Endothelial cell of umbilical vein (primary cell): ENCODE results near the gene AKR7A2. TPM values are rescaled to one million over a fixed set of nuclear protein-coding genes. Genes with fewer than 3 reads are reported as not detected.

Experiments
- BruUV-seq: library from RNA; stranded (reverse); fragments of 400-500 nt; replicated peaks from 2 replicates; lab custom pipeline; 2021; lab: Mats Ljungman, UMichigan
- CTCF ChIA-PET: fragments of 300-600, 350-600 bp; sonication (Branson Sonifier 250); formaldehyde crosslinking; loops from one replicate; lab custom pipeline; 2021; ENCODE audit warnings: antibody characterized with exemption, inconsistent platforms; lab: Charles Lee
- POLR2A ChIA-PET: fragments of 300-600, 350-600 bp; sonication (Branson Sonifier 250); formaldehyde crosslinking; loops from one replicate; lab custom pipeline; 2021; ENCODE audit warnings: antibody characterized with exemption, inconsistent platforms; lab: Charles Lee
- DNase-seq: peaks from one replicate; pipeline ENCODE4 v3.0.0-alpha.2; 2011; ENCODE audit warnings: low read depth, low spot score
- FAIRE-seq: peaks from 2 replicates; lab custom pipeline; 2011; peaks lifted over from hg19 to GRCh38; lab: Jason Lieb, UNC
- H2AFZ ChIP-seq: 2 replicates; pipeline ENCODE4 v1.6.0; 2012; ENCODE audit warnings: low read depth, low read length, control low read depth, inconsistent platforms
- H3K27ac ChIP-seq: 2 replicates; pipeline ENCODE4 v1.5.1; 2011; ENCODE audit warnings: low read depth, mild to moderate bottlenecking, control low read depth, low read length, moderate library complexity; ENCODE audit not compliant: insufficient read depth
- H3K27me3 ChIP-seq, 2 experiments: 2 replicates each; pipeline versions ENCODE4 v1.6.0 to v1.6.1; 2011; ENCODE audit warnings: low read length in 2 of 2, mixed read lengths in 1 of 2; ENCODE audit not compliant: control insufficient read depth in 2 of 2, insufficient read depth in 2 of 2
- H3K36me3 ChIP-seq, 2 experiments: 2 replicates in 1 of 2; 3 replicates in 1 of 2; pipeline ENCODE4 v1.5.1; 2011; ENCODE audit warnings: low read length in 2 of 2, mild to moderate bottlenecking in 1 of 2, moderate library complexity in 1 of 2; ENCODE audit not compliant: control insufficient read depth in 2 of 2, insufficient read depth in 2 of 2; ENCODE audit errors: extremely low read depth in 1 of 2
- H3K4me1 ChIP-seq: 3 replicates; pipeline ENCODE4 v1.5.1; 2011; ENCODE audit warnings: mild to moderate bottlenecking, low read length; ENCODE audit not compliant: control insufficient read depth, insufficient read depth; ENCODE audit errors: extremely low read depth
- H3K4me2 ChIP-seq: 2 replicates; pipeline ENCODE4 v1.6.1; 2011; ENCODE audit warnings: low read length, control low read depth, mixed read lengths; ENCODE audit not compliant: insufficient read depth
- H3K4me3 ChIP-seq, 3 experiments: fragments of 200-600 bp in 1 of 3; sonication (generic), shearing (Covaris generic) in 1 of 3; replicated peaks in 1 of 3; 2 replicates each; pipeline ENCODE4 v1.5.1; 2011 to 2016; ENCODE audit warnings: control low read depth in 3 of 3, low read length in 3 of 3, mild to moderate bottlenecking in 2 of 3, inconsistent platforms in 1 of 3, low read depth in 1 of 3, moderate library complexity in 1 of 3; ENCODE audit not compliant: insufficient read depth in 1 of 3
- H3K79me2 ChIP-seq: 2 replicates; pipeline ENCODE4 v1.6.0; 2012; ENCODE audit warnings: low read length, inconsistent platforms; ENCODE audit not compliant: control insufficient read depth, insufficient read depth
- H3K9ac ChIP-seq: replicated peaks from 2 replicates; pipeline ENCODE3; 2011; ENCODE audit warnings: low read length, control low read depth; ENCODE audit not compliant: insufficient read depth; ENCODE audit errors: extremely low read depth
- H3K9me1 ChIP-seq: replicated peaks from 3 replicates; pipeline ENCODE4 v1.6.0; 2011; ENCODE audit warnings: mild to moderate bottlenecking, low read length; ENCODE audit not compliant: control insufficient read depth, insufficient read depth; ENCODE audit errors: extremely low read depth
- H3K9me3 ChIP-seq: replicated peaks from 2 replicates; pipeline ENCODE4 v1.5.1; 2012; ENCODE audit warnings: low read length, inconsistent platforms; ENCODE audit not compliant: control insufficient read depth, insufficient read depth
- H4K20me1 ChIP-seq: replicated peaks from 2 replicates; pipeline ENCODE3; 2011; ENCODE audit warnings: mild to moderate bottlenecking, low read length; ENCODE audit not compliant: control insufficient read depth, insufficient read depth; ENCODE audit errors: extremely low read depth
- EZH2 ChIP-seq: IDR thresholded peaks from 2 replicates; pipeline ENCODE4 v1.6.1; 2012; ENCODE audit warnings: borderline replicate concordance, low read depth, mild to moderate bottlenecking, moderate library complexity, low read length, inconsistent platforms; ENCODE audit not compliant: severe bottlenecking
- FOS ChIP-seq: IDR thresholded peaks from 2 replicates; pipeline ENCODE4 v1.6.1; 2011; ENCODE audit warnings: mild to moderate bottlenecking, low read length, moderate library complexity, borderline replicate concordance; ENCODE audit not compliant: insufficient read depth
- GATA2 ChIP-seq: IDR thresholded peaks from 2 replicates; pipeline ENCODE4 v1.7.0; 2011; ENCODE audit warnings: low read depth, mild to moderate bottlenecking, moderate library complexity, mixed read lengths, low read length; ENCODE audit not compliant: insufficient read length, insufficient read depth
- JUN ChIP-seq: IDR thresholded peaks from 2 replicates; pipeline ENCODE4 v1.6.1; 2011; ENCODE audit warnings: borderline replicate concordance, low read depth; ENCODE audit not compliant: insufficient read length, insufficient read depth
- MAX ChIP-seq: IDR thresholded peaks from 2 replicates; pipeline ENCODE4 v1.6.1; 2011; ENCODE audit not compliant: insufficient read depth, insufficient read length
- MYC ChIP-seq: IDR thresholded peaks from one replicate; pipeline ENCODE4 v1.6.1; 2011; ENCODE audit warnings: mild to moderate bottlenecking, low read depth, low read length
- POLR2A ChIP-seq: IDR thresholded peaks from 2 replicates; pipeline ENCODE4 v1.6.1; 2012; ENCODE audit warnings: low read depth, mild to moderate bottlenecking, control low read depth, low read length
- POLR2AphosphoS5 ChIP-seq: IDR thresholded peaks from 2 replicates; pipeline ENCODE4 v1.6.1; 2012; ENCODE audit warnings: low read depth, mild to moderate bottlenecking, control low read depth, low read length, moderate library complexity; ENCODE audit not compliant: insufficient read depth
- dilution Hi-C: fragments of 300-500 bp; cut with MboI; formaldehyde crosslinking; loops from one replicate; pipeline ENCODE4 v1.15.0; 2019; ENCODE audit warnings: low sequenced_read_pairs; ENCODE audit not compliant: extremely low pct_ligation_motif_present
- intact Hi-C: fragments of 100-400 bp; cut with micrococcal nuclease; formaldehyde crosslinking; loops from one replicate; pipeline ENCODE4 v1.10.0; 2022
- polyA plus RNA-seq, 4 experiments: library from polyadenylated mRNA; depleted of rRNA in 3 of 4; stranded (reverse) in 3 of 4; unstranded in 1 of 4; fragments of >200 nt; gene quantifications; 2 replicates each; pipeline versions ENCODE4 v1.2.1 to v1.2.3, GENCODE V29; 2011 to 2012; ENCODE audit warnings: missing spikeins in 1 of 4
- total RNA-seq: library from RNA; stranded (reverse); gene quantifications from 2 replicates; pipeline ENCODE4 v1.2.3, GENCODE V29; 2021
- TF ChIP-seq, protein P1 (sequence below), 2 donors: IDR thresholded peaks; 1 replicate in 1 of 2; 2 replicates in 1 of 2; pipeline ENCODE4 v1.5.1; 2011; ENCODE audit warnings: low read length in 2 of 2, mild to moderate bottlenecking in 2 of 2, moderate library complexity in 2 of 2, control low read depth in 1 of 2, inconsistent platforms in 1 of 2, low read depth in 1 of 2; ENCODE audit not compliant: insufficient read depth in 1 of 2; ENCODE audit errors: extremely low read depth in 1 of 2

Gene AKR7A2
- total and polyA plus RNA-seq, 2 donors (not counting 3 experiments of a cell fraction or from before 2014, with no cell fraction given), result 48.0 to 70.7 TPM

- POLR2A ChIA-PET, result no interaction called here
- Histone ChIP-seq H3K27ac (no peak overlapping the region), H3K9ac (no peak overlapping the region), H3K4me2 (no peak overlapping the region), H4K20me1 (no peaks in the 10 kb centered on the region), H3K4me1 (no peaks in the 10 kb centered on the region), H2AFZ (no peak overlapping the region), H3K9me3 (no peaks in the 10 kb centered on the region), H3K79me2 (no peaks in the 10 kb centered on the region), H3K9me1 (no peaks in the 10 kb centered on the region), H3K4me3 (no peak overlapping the region), H3K36me3 (peaks cover 4 to 45% of the 10 kb centered on the region in 2 experiments), H3K27me3 (no peaks in the 10 kb centered on the region)
- dilution Hi-C loops, result no loop called here
- CTCF ChIA-PET, result interaction anchor here (10.6 kb wide), 1 partner anchor 300 kb away, joined by 99 read pairs; no protein-coding TSS in a partner anchor
- intact Hi-C loops, result no loop called here
- DNase-seq, result no peak
- no peak for FAIRE-seq
- TF ChIP-seq POLR2A (no peak), EZH2 (no peak), FOS (no peak), GATA2 (no peak)
- TF ChIP-seq, protein P1, sequence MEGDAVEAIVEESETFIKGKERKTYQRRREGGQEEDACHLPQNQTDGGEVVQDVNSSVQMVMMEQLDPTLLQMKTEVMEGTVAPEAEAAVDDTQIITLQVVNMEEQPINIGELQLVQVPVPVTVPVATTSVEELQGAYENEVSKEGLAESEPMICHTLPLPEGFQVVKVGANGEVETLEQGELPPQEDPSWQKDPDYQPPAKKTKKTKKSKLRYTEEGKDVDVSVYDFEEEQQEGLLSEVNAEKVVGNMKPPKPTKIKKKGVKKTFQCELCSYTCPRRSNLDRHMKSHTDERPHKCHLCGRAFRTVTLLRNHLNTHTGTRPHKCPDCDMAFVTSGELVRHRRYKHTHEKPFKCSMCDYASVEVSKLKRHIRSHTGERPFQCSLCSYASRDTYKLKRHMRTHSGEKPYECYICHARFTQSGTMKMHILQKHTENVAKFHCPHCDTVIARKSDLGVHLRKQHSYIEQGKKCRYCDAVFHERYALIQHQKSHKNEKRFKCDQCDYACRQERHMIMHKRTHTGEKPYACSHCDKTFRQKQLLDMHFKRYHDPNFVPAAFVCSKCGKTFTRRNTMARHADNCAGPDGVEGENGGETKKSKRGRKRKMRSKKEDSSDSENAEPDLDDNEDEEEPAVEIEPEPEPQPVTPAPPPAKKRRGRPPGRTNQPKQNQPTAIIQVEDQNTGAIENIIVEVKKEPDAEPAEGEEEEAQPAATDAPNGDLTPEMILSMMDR (IDR thresholded peaks at IDR 0.05; ENCODE audit: extremely low read depth in 1 of 2, insufficient read depth in 1 of 2, low read depth in 1 of 2, low read length in 2 of 2), result no peak
- no TSS peak for BruUV-seq
Observed at GRCh38 chr1:19352839-19353238, 40.9 kb upstream of the AKR7A2 start.

DNA sequence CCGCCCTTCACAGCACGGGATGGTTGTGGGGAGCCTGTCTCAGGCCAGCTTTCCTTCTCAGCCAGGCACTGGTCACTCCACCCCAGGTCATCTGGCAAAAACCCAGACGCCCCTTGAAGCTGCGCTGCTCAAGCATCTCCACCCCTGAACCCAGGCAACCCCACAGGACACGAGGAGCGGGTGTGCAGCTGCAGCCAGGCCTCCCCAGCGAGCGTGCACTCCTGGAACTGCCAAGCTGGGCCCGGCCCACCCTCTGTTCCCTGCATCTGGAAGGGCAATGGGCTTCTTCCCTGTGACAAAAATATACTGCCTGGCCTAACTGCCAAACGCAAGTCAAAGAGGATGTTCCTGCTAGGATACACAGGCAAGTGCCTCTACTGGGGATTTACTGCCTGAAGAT lies 39.9 kb upstream of the AKR7A2 start:
- CTCF ChIA-PET, result interaction anchor here (10.6 kb wide), 1 partner anchor 301 kb away, joined by 99 read pairs; no protein-coding TSS in a partner anchor
- POLR2A ChIA-PET, result no interaction called here
- no peak for FAIRE-seq

More for the DNA sequence above, 39.9 kb upstream of the AKR7A2 start:
- no peak for DNase-seq
- intact Hi-C loops (no loop called here), dilution Hi-C loops (no loop called here)
- H3K27me3 ChIP-seq, result no peaks in the 10 kb centered on the region
- H2AFZ ChIP-seq, result no peak overlapping the region
- peaks cover 4 to 46% of the 10 kb centered on the region in 2 experiments for H3K36me3 ChIP-seq
- H3K4me2 ChIP-seq, result no peak overlapping the region
- H3K9me1 ChIP-seq, result no peaks in the 10 kb centered on the region
- H3K9ac ChIP-seq, result no peak overlapping the region
- H4K20me1 ChIP-seq, result no peaks in the 10 kb centered on the region
- no peaks in the 10 kb centered on the region for H3K79me2 ChIP-seq
- no peak for TF ChIP-seq FOS
- no peak for TF ChIP-seq POLR2AphosphoS5
- TF ChIP-seq, protein P1 (IDR thresholded peaks at IDR 0.05; ENCODE audit: extremely low read depth in 1 of 2, insufficient read depth in 1 of 2, low read depth in 1 of 2, low read length in 2 of 2), result no peak
- no peak for TF ChIP-seq JUN
- no peak for TF ChIP-seq MYC
- TF ChIP-seq EZH2, result no peak
- TF ChIP-seq POLR2A, result no peak
- no peak for TF ChIP-seq GATA2
- no peak for TF ChIP-seq MAX
- no TSS peak for BruUV-seq
- no peak overlapping the region for H3K4me3 ChIP-seq
- H3K9me3 ChIP-seq, result no peaks in the 10 kb centered on the region
- H3K27ac ChIP-seq, result no peak overlapping the region
- H3K4me1 ChIP-seq, result no peaks in the 10 kb centered on the region
